GM18505 (cell line): ENCODE measurements around the gene PDZRN4.

Experiments
- ATAC-seq: cut with Tn5 transposase; IDR thresholded peaks from one replicate; pipeline ENCODE4 v1.9.1; 2021; ENCODE audit not compliant: unreplicated experiment
- POLR2A ChIP-seq: IDR thresholded peaks from 4 replicates; pipeline ENCODE4 v1.6.1; 2011; ENCODE audit warnings: borderline replicate concordance; ENCODE audit not compliant: insufficient read depth, insufficient read length; ENCODE audit errors: extremely low read depth

The PDZRN4 gene

GRCh38 chr12:41459111-41459905, 271.2 kb downstream of the PDZRN4 start:
- ATAC-seq = no peak
- TF ChIP-seq POLR2A = no peak

- ATAC-seq = no peak
- TF ChIP-seq POLR2A = no peak
Measured at GRCh38 chr12:41459906-41460214, 271.7 kb downstream of the PDZRN4 start.

GRCh38 chr12:41460906-41461305, 272.8 kb downstream of the PDZRN4 start:
- ATAC-seq = no peak
- no peak for TF ChIP-seq POLR2A

GRCh38 chr12:41462312-41462711, 274.2 kb downstream of the PDZRN4 start:
- TF ChIP-seq POLR2A = no peak

GRCh38 chr12:41465526-41465925, 277.4 kb downstream of the PDZRN4 start:
- no peak for TF ChIP-seq POLR2A
- no peak for ATAC-seq

More at GRCh38 chr12:41462312-41462711, 274.2 kb downstream of the PDZRN4 start:
- no peak for ATAC-seq

- ATAC-seq = no peak
- no peak for TF ChIP-seq POLR2A
Measured at GRCh38 chr12:41466300-41466699, 278.2 kb downstream of the PDZRN4 start.

GRCh38 chr12:41466802-41467201, 278.7 kb downstream of the PDZRN4 start:
- ATAC-seq = no peak

GRCh38 chr12:41467591-41468325, 279.6 kb downstream of the PDZRN4 start:
- TF ChIP-seq POLR2A = no peak
- no peak for ATAC-seq

More at GRCh38 chr12:41466802-41467201, 278.7 kb downstream of the PDZRN4 start:
- TF ChIP-seq POLR2A = no peak

GRCh38 chr12:41468341-41468740, 280.2 kb downstream of the PDZRN4 start:
- TF ChIP-seq POLR2A = no peak

GRCh38 chr12:41468756-41469155, 280.6 kb downstream of the PDZRN4 start:
- no peak for TF ChIP-seq POLR2A
- no peak for ATAC-seq

More at GRCh38 chr12:41468341-41468740, 280.2 kb downstream of the PDZRN4 start:
- no peak for ATAC-seq

GRCh38 chr12:41473441-41473840, 285.3 kb downstream of the PDZRN4 start:
- ATAC-seq = no peak
- no peak for TF ChIP-seq POLR2A

- no peak for ATAC-seq
- no peak for TF ChIP-seq POLR2A
Measured at GRCh38 chr12:41474001-41474400, 285.9 kb downstream of the PDZRN4 start.

- no peak for TF ChIP-seq POLR2A
- no peak for ATAC-seq
Measured at GRCh38 chr12:41476499-41477439, 288.6 kb downstream of the PDZRN4 start.
